NCI-H524 (cell line): ENCODE measurements around the gene FAM221B.

Experiments
- DNase-seq, 2 experiments: peaks; one replicate each; lab custom pipeline; 2025; lab: John Stamatoyannopoulos, UW

The FAM221B gene

DNA sequence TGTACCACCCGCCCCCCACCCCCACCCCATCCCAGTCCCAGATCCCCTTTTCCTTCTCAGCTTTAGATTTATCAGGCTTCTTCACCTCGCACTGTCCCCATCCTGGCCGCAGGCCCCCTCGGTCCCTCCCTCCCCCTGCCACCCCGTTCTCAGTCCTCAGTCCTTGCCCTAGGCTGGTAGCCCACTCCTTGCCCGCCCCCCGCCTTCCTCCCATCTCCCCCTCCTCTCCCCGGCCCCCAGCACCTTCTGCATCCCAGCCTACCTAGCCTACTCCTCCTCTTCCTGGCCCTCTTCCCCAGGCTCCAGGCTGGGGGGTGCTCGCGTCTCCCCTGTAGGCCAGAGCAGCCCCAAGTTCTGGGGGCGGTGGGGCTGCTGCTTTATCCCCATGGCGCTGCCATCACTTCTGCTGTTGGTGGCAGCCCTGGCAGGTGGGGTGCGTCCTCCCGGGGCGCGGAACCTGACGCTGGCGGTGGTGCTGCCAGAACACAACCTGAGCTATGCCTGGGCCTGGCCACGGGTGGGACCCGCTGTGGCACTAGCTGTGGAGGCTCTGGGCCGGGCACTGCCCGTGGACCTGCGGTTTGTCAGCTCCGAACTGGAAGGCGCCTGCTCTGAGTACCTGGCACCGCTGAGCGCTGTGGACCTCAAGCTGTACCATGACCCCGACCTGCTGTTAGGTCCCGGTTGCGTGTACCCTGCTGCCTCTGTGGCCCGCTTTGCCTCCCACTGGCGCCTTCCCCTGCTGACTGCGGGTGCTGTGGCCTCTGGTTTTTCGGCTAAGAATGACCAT is 36.3 kb downstream of the FAM221B start:
- no peak for DNase-seq

- DNase-seq, result peak in 1 of 2 experiments; percentile 25
Observed at GRCh38 chr9:35791297-35791921, 37.1 kb downstream of the FAM221B start, which contains the start of gene NPR2. TSS of gene NPR2 (plus strand) at chr9:35791591. CDS start at chr9:35792409, 818 bp downstream.

GRCh38 chr9:35790385-35791296 is 37.9 kb downstream of the FAM221B start:
- peak; percentile 89 to 94 for DNase-seq

GRCh38 chr9:35790025-35790384 is 38.5 kb downstream of the FAM221B start:
- no peak for DNase-seq

- DNase-seq, result peak in 1 of 2 experiments; percentile 12
Observed at GRCh38 chr9:35789541-35789940, 39.0 kb downstream of the FAM221B start.

GRCh38 chr9:35783418-35783817 is 45.1 kb downstream of the FAM221B start:
- no peak for DNase-seq

- DNase-seq, result no peak
Observed at GRCh38 chr9:35781066-35781465, 47.5 kb downstream of the FAM221B start.

- no peak for DNase-seq
Observed at GRCh38 chr9:35778496-35778895, 50.0 kb downstream of the FAM221B start.

DNA sequence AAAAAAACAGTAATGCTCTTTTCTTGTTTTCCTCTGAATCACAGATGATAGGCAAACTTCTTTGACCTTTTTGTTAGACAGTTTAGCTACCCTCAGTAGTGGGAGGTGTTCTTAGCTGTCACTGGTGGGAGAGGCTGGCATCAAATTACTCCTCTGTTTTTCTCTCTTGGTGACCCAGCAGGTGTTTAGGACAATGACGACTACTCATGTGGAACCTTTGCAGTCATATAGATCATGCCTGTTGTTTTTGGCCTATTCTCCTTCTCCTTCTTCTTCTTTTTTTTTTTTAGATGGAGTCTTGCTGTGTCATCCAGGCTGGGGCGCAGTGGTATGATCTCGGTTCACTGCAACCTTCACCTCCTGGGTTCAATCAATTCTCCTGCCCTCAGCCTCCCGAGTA is 52.5 kb downstream of the FAM221B start:
- peak in 1 of 2 experiments; percentile 68 for DNase-seq

DNA sequence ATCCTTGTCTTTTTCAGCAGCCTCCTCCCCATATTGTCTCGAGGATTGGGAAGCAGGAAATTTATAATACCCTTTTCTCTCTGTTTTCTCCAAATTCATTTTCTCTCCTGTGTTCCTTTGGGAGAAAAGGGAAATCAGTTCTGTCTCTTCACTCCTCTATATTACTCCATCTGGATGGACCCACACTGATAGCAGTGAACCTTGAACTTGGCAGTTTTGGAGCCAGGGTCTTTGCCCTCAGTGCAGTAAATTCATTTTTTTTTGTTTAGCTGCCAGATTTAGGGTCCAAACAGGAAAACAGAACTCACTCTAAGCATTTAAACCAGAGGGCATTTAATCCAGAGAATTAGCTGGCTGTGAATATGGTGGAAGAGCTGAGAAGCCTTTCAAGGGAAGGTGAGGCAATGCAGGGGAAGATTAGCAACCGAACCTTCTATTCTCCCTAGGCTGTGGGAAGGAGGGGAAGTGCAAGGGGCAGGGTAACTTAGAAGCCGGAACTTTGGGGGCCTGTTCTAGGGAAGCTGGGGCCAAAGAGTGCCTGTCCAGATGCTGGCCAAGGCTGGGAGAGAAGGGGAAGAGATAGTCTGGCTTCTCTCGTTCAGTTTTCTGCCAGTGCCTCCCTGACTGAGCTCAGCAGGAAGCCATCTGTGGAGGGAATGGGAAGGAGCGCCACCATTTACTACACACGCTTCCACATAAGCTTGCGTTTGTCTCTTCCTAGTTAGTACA is 53.5 kb downstream of the FAM221B start:
- peak in 1 of 2 experiments; percentile 54 for DNase-seq

GRCh38 chr9:35771943-35772342 is 56.6 kb downstream of the FAM221B start:
- DNase-seq, result no peak

GRCh38 chr9:35771534-35771933 is 57.0 kb downstream of the FAM221B start:
- DNase-seq, result no peak

DNA sequence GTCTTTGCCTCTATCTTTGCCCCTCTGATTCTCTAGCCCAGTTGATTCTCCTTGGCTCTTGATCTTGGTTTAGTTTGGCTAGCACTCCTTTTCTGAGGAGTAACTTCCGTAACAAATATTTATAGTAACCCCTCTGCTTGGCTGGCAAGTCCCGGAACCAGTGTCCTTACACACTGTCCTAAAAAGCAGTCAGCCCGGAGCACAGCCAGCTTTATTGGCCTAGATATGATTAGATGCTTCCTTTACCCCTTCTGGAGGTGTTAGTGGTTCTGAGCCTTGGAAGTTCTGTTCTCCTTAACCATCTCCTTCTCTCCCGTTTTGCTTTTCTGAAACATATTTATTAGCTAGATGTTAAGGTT is 57.5 kb downstream of the FAM221B start:
- no peak for DNase-seq

DNA sequence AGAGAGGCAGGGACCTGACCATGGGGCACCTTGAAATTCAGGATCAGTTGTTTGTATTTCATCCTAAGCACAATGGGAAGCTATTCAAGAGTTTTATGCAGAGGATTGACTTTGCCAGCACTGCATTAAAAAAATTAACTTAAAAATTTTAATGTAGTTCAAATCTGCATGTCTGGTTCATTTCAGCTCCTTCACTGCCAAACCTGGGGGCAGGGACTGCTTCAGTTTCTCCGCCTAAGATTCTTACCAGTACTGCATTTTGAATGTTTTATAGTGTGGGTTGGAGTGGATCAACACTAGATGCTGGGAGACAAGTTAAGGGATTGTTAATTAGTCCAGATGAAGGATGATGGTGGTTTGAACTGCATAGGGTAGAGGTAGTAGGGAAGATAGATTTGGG is 58.8 kb downstream of the FAM221B start:
- no peak for DNase-seq

- DNase-seq, result no peak
Observed at GRCh38 chr9:35767458-35767857, 61.1 kb downstream of the FAM221B start.

- DNase-seq, result no peak
Observed at GRCh38 chr9:35766997-35767396, 61.5 kb downstream of the FAM221B start.
